Measurements from ENCODE around the gene KIF16B.
"Not testable (repeated sequence)": the region's sequence is repeated elsewhere in the genome, so short reads cannot be mapped to it uniquely, and the experiment has no call there.

KIF16B gene

GRCh38 chr20:16588241-16588640 lies 15.0 kb upstream of the KIF16B start:
- no peak for DNase-seq

GRCh38 chr20:16587066-16587465 lies 13.8 kb upstream of the KIF16B start:
- DNase-seq, result no peak

- peak; percentile 4 for DNase-seq
These were observed 10.2 kb upstream of the KIF16B start for GRCh38 chr20:16583474-16583873.

- DNase-seq, result no peak
These were observed 8.0 kb upstream of the KIF16B start for GRCh38 chr20:16581241-16581640.

GRCh38 chr20:16580620-16581019 lies 7.4 kb upstream of the KIF16B start:
- no peak for DNase-seq

GRCh38 chr20:16580147-16580546 lies 6.9 kb upstream of the KIF16B start:
- DNase-seq, result peak; percentile 74

- DNase-seq, result no peak
These were observed 3.0 kb upstream of the KIF16B start for GRCh38 chr20:16576219-16576618.

GRCh38 chr20:16575390-16576140 lies 2.3 kb upstream of the KIF16B start:
- DNase-seq, result no peak

GRCh38 chr20:16574656-16575355 lies 1.6 kb upstream of the KIF16B start:
- DNase-seq, result peak; percentile 80

GRCh38 chr20:16571333-16571732 lies 1.9 kb downstream of the KIF16B start:
- DNase-seq, result no peak

GRCh38 chr20:16569246-16570153 lies 3.7 kb downstream of the KIF16B start:
- no peak for DNase-seq

- DNase-seq, result no peak
These were observed 7.2 kb downstream of the KIF16B start for GRCh38 chr20:16566080-16566479.

GRCh38 chr20:16564079-16564478 lies 9.2 kb downstream of the KIF16B start:
- not testable (repeated sequence) for DNase-seq

- DNase-seq, result no peak
These were observed 10.0 kb downstream of the KIF16B start for GRCh38 chr20:16563066-16563806.

GRCh38 chr20:16562259-16562658 lies 11.0 kb downstream of the KIF16B start:
- no peak for DNase-seq

- no peak for DNase-seq
These were observed 12.6 kb downstream of the KIF16B start for GRCh38 chr20:16560661-16561060.

- no peak for DNase-seq
These were observed 13.0 kb downstream of the KIF16B start for GRCh38 chr20:16560216-16560615.

- peak; percentile 65 for DNase-seq
These were observed 16.9 kb downstream of the KIF16B start for GRCh38 chr20:16556301-16556700.

GRCh38 chr20:16555754-16556153 lies 17.5 kb downstream of the KIF16B start:
- peak; percentile 32 for DNase-seq

- no peak for DNase-seq
These were observed 18.3 kb downstream of the KIF16B start for GRCh38 chr20:16554766-16555543.

GRCh38 chr20:16553684-16554083 lies 19.6 kb downstream of the KIF16B start:
- no peak for DNase-seq

- no peak for DNase-seq
These were observed 20.1 kb downstream of the KIF16B start for GRCh38 chr20:16553101-16553500.
